Stimulated activated CD8-positive, alpha-beta memory T cell treated with anti-CD3 and anti-CD28 coated beads, Interleukin-12 subunit alpha, Interleukin-12 subunit beta, amount 100 ng/mL, for 24 hours (primary cell): ENCODE data around the gene SNX33.
"Not testable (repeated sequence)": the region's sequence is repeated elsewhere in the genome, so short reads cannot be mapped to it uniquely, and the experiment has no call there.

Source experiments
- DNase-seq: peaks from one replicate; pipeline ENCODE4 v3.0.0-alpha.2; 2020; ENCODE audit errors: extremely low read depth

SNX33 gene

DNA sequence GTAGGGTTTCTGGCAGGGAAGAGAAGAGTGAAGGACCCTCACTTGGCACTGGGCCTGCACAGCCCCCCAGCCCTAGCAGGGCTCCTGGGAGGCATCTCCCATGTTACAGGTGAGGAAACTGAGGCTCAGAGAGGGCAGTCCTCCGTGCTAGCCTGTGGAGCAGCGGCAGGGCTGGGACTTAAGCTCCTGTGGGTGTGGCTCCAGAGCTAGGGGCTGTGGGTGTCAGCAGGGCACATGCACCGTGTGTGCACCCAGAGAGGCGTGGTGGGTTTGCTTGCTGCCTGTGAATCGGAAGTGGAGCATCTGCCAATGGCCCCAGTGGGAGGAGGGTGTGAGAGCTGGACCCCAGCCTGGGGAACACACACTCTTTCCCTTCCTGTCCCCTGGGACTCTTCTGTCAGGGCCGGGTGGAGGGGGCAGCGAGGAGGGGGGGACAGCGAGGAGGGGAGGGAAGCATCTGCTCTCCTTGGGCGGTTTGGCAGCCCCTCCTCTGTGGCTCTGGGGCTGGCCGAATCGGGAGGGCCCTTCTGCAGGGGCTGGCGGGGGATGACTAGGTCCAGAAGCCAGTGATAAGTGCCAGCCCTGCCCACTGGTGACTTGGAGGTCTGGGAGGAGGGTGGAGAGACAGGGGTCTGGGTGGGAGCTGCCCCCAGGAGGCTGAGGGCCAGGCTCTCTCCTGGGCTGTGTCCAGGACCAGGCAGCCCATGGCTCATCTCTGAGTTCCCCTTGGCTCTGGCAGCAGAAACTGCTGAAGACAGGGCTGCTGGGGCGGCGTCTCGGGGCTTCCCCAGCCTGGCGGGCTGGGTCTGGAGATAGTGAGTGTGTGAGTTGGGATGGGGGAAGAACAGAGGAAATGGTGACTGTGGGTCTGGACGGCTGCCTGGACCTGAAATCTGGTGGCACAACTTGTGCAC is 52.5 kb downstream of the SNX33 start:
- DNase-seq, result not testable (repeated sequence)

DNA sequence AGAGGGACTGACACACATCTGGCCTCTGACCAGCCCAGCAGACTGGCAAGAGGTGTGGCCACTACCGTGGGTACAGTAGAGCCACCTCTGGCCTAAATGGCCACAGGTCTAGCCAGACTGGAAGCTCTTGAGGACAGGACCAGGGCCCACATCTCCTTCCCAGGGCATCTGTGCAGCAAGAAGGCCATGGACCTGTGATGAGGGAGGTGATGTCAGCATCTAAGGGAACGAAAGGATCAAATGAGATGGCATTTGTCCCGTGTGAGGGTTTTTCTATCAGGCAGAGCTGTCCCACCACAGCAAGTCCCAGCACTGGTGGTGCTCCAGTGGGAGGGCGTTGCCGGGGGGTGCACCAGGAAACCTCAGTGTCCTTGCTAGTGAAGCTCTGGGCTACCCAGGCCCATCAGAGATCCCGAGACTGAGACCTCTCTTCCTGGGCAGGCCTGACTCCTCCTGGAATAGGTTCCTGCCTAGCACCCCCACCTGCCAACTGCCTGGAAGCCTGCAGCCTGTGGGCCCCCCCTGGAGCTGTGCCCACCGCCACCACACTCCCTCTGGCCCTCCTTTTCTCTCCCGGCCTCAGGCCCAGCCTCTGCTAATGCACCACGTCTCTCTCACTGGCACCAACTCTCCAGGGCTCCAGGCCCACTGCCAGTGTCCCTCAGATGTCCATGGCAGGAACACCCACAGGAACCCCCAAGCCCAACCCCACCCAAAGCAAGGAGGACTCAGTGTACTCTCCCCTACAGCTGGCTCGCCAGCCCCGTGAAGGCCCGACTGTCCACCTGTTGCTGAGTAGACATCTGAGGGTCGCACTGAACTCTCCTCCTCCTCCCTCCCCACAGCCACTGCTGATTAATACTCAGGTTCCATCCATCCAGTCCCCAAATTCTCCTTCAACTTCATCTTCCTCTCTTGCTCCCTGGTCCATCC is 53.6 kb downstream of the SNX33 start:
- DNase-seq, result not testable (repeated sequence)

DNA sequence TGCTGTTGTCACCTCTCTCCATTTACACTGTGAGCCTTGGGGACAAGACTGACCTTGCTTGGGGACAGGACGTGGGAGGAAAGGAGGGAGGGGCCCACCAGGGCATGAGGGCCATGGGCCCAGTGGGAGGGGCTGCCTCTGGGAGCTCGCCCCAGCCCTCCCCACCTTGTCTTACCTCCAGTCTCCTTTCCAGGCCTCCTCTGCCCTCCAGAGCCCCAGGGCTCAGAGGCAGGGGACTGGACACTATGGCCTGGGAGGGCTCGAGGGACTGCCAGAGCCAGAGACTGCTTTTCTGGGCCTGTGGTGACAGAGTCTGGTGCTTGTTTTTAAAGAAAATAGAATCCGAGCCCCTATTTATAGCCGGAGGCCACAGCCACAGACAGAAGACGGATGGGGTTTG is 54.7 kb downstream of the SNX33 start:
- DNase-seq, result no peak

DNA sequence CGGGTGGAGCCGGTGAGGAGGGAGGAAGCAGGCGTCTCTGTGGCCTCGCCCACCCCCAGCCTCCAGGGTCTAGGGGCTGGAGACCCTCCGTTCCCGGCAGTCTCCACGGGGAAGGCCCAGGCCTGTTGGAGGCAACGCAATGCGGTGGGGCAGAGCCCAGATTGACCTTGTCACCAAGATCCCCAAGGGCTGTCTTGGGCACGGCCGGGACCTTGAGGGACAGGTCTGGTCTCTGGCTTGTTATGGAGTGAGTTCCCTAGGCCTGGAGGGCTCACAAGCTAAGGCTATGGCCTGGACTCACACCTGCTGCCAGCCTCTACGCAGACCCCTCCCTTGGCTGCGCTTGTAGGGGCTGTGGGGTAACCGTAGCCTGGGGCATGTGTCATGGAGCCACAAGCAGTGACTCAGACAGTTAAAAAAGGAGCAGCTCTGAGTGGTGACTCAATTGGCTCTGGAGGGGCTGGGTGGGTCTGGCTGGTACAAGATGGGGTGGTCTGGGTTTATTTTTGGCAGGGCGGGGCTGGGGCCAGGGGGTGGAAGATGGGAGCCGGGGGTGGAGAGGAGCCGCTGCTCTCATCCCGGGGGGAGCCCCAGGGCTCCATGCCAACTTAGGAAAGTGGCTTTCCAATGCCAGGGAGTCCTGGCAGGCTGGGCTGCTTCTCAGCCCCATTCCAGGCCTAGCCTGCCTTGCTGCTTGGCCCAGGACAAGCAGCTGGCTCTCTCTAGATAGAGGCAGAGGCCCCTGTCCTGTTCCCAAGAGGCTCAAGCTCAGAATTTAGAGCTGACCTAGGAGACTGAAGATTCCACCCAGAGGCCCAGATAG is 55.9 kb downstream of the SNX33 start:
- not testable (repeated sequence) for DNase-seq

DNA sequence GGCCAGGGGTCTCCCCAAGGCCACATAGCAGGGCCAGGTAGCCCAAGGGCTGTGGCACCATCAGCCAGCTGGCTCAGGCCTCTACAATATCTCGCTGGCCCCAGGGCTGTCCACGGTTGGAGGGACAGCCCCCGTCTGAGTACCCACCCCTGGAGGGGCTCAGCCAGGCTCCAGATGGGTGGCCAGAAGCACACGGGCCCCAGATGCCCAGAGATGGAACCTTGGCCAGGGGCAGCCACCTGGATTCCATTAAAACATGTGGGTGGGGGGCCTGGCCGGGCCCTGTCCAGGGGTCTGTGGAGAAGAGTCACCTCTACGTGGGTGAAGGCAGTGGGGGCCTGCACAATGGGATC is 56.5 kb downstream of the SNX33 start:
- no peak for DNase-seq

DNA sequence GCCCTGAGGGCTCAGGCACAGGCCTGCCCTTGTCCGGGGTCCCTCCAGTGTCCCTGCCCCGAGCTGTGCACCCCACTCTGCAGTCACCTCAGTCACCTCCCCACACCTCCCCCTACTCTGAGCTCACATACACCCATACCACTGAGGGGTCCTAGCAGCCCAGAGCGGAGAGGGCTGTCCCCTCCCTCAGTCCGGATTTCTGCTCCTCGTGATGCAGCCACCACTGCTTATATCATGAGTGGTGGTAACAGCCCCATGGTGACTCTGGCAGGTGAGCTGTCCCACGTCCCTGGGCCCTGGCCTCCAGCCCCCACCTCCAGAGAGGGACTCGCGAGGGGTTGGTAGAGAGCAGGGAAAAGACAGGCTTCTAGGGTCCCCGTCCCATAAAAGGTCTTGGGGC is 56.9 kb downstream of the SNX33 start:
- no peak for DNase-seq

DNA sequence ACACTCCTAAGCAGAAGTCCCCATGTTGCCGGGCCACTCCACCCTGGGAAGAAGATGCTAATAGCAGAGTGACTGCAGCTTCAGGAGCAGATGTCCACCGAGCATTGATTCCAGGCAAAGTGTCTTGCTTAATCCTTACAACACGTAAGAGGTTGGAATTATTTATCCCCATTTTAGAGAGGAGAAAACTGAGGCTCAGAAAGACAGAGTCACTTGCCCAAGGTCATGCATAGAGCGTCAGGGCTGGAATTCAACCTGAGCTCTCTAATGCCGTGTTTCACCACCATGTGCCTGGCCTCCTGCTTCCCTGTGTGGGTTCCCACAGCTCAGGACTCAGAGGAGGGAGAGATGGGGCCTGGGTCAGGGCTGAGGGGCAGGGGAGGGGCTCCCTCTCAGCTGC is 57.7 kb downstream of the SNX33 start:
- DNase-seq, result not testable (repeated sequence)

DNA sequence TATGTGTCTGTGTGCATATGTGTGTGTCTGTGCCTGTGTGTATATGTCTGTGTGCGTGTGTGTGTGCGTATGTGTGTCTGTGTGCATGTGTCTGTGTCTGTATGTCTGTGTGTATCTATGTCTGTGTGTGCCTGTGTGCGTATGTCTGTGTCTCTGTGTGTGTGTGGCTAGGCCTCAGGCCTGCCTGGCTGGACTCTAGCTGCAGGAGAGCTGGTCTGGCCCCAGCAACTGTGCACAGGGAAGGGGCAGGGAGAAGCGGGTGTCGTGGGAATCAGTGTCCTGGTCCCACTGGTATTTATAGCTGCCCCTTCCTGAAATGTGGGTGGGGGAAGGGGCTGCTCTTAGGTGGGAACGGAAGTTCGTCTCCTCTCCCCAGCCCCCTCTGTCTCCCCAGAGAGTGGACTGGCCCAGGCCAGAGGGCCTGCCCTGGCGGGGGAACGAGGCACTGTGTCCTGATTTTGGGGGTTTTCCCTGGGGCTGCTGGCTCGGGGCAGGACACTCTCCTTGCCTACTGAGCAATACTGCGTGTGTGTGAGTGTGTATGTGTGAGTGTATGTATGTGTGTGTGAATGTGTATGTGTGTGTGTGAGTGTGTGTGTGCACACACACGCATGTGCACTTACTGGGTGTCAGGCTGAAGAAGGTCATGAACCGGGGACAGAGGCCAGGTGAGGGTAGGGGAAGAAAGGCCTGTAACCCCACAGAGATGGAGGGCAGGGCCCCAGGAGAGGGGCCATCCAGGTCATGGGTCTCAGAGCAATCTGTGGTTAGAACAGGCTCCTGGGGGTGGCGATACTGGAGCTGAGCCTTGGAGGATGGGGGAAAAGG is 58.4 kb downstream of the SNX33 start:
- DNase-seq, result no peak

DNA sequence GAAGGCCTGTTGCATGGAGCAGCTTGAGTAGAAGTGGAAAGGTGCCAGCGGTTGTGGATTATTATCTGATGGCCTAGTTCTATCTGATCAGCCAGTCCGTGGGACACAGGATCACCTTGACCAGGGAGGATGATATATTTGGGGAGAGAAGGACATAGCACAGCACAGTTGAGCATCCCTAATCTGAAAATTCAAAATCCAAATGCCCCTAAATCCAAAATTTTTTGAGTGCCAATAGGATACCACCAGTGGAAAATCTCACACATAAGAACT is 58.9 kb downstream of the SNX33 start:
- DNase-seq, result no peak

DNA sequence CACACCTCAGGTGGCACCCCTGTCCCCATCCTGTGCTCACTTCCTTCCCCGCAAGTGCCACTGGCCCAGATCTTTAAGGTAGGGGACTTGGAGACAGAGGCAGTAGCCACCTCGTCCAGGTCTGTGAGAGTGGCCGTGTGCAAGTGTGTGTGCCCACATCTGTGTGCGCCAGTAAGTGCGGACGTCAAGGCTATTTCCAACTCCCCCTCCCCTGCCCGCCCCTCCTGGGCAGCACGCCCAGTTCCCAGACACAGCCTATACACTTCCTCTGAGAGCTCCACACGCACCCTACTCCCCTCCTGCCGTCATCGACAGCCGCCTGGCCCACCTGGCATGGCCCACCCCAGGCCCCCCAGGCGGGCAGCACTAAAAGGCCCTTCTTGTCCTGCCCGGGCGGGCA is 61.7 kb downstream of the SNX33 start:
- DNase-seq, result not testable (repeated sequence)

DNA sequence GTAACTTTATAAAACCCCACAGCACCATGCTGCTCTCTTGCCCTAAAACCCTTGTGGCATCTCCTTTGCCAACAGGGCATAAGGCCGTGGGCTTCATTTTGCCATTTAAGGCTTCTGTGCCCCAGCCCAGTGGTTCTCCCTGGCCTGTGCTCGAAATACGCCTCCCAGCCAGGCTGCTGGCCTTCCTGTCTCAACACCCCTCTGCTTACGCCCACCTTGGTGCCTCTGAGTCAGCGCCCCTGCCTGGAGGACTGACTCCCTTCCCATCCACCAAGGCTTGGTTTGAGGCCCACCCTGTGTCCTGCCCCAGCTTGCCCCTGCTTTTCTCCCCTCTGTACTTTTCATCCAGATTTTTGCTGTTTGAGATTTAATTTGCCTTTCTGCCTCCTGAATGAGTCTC is 63.2 kb downstream of the SNX33 start:
- not testable (repeated sequence) for DNase-seq

DNA sequence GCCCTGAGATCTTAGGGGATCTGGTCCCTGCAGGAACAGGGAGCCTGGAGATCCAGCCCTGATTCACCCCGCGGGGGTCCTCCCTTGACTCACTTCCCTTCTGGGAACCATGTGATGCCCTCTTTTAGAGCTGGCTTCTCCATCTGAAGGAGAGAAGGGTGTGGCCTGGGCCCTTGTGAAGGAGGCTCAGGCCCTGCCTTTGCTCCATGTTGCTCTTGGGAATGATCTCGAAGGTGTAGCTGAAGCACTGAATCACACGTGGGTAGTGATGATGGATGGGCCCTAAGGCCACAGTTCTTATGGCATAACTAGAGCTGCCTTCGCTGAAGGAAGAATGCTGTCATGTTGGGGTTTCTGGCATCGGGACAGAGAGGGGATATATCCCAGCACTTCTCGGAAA is 63.8 kb downstream of the SNX33 start:
- not testable (repeated sequence) for DNase-seq
